ENCODE results near the gene UBE3A.
"Not testable (repeated sequence)": the region's sequence is repeated elsewhere in the genome, so short reads cannot be mapped to it uniquely, and the experiment has no call there.

Gene UBE3A
- total RNA-seq: 125 to 147 (median 140) reads per million in 4 donors

DNA sequence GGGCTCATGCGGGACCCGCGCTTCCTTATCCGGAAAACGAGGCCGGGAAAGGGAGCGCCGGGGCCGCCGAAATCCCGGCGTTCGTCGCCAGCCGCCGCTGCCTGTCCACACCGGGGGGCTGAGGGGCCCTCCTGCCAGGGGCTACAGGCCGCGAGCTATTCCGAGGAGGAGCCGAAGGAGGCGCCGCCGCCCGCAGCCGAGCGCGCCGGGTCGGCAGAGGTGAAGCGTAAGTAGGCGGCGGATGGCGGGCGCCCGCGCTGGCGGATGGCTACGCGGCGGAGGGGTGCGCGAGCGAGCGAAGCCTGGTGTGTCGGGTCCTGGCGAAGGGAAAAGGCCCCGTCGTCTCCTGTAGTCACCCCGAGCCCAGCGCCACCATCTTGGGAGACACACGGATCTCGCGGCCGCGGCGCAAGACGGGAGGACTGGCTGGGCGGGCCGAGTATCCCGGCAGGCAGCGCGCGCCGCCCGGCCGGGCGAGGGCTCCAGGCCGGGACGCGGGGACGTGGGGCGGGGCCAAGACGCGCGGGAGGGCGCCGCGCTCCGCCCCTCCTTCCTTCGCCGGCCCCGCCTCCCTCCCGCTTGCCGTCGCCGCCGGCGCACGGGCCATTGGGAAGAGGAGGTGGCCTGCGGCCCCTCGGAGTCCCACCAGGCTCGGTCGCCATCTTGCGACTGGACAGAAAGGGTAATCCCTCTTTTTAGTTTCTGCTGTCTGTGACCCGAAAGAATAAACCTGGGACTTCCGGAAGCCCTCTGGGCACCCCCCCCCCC, at the start of gene UBE3A:
Gene UBE3A (minus strand): TSS at position 424 of the 768 bp plus-strand sequence. CDS start 29,917 bp downstream, outside the sequence.
- DNase-seq: peak; percentile 75 to 90 (median 81)

DNA sequence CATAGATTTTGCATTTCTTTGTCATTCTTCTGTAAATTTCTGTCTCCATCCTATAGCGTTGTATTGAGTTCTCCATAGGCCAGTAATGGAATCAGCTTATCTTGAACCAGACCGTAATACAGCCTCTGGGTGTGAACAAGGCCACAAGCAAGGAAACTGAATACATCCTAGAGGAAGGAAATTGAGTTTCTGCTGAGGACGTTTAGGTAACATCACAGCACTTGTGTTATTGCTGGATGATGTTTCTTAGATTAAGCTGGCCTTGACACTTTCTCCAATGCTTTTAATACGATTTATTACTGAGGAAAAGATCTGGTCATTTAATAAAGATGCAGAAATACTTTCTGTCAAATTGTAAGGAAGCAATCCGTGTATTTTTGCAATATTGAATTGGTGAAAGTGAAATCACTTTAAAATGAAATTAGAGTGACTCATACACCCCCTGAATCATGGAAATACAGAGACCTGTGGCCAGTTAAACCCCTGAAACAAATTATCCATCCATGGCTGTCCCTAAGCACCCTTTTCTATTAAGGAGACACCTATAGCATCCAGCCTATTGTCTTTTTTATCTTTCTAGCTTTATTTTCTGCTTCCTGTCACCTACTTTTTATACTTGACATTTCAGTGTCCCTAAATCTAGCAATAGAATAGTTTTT, 48.5 kb upstream of the UBE3A start:
- no peak for DNase-seq

DNA sequence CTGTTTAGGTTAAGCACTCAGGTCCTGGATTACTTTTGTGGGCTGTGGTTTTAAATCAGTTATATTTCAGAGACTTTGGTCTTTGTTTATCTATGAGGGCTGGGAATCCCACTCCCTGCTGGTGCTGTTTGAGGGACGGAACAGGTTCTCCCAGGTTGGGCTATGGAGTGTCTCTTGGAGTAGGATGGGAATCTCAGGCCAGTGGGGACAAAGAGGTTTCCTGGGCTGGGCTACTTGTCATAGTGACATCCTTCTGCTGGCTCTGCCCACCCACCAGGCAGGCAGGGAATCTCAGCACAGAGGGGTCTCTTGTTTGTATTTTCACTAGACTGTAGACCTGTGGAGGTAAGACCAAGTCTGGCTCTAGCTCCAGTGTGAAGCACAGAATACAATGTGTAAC, 47.2 kb upstream of the UBE3A start:
- no peak for DNase-seq

DNA sequence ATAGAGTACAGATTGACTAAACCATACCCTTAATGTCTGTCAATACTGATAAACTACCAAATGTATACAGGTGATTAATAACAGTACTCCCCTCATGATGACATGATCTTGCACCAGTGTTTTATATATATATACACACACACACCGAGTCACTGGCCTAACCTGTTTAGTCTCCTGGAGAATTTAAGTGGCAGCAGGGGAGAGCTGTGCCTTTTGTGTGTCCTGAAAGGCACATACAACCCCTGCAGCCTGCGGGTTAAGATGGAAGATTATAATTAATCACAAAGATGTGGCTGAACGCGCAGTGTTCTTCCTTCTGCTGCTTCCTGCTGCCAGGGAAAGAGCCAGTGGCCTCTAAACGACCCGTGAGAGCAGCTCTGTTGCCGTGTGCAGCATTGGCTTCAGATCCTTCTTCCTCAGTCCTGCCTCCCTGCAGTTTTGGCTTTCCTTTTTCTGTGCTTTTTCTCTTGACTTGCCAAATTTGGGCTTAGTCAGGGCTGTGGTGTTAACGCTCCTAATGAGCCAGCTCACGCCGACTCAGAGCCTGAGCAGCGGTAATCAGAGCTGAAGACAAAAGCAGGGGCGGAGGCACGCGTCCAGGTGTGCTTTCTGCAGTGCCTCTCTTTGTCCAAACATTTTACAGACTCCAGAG, 42.5 kb upstream of the UBE3A start:
- no peak for DNase-seq

DNA sequence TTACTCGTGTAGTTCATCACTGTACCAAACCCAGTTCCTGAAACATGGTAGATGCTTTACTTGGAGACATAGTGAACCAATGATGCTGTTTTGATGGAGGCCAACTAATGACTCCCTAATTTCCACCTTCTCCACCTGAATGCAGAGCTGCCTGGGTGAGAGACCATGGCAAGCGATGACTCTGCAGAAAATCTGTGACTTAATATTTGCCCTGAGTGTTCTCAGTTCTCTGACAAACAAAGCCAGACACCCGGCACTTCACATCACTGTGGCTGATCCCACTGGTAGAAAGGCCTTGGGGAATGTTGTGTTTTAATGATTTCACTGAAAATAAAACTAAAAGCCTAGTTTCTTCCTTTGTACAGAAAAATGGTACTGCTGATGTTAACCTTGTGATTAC, 39.5 kb upstream of the UBE3A start:
- no peak for DNase-seq

DNA sequence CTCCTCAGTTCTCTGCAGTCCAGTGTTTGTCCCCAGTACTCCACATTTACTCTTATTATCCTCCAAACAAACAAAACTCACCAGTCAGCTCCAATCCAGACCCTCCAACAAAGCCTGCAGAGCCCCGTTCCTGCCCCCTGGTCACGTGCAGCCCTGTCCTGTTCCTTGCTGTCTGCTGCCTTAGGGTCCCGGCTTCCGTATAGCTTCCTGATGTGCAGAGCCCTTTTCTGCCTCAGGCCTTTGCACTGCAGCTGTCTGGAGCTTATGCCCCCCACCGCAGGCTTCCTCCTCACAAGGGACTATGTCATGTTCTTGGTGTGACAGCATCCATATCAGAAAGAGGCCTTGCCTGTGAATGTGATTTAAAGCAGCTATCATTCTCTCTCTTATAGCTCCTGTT, 39.0 kb upstream of the UBE3A start:
- DNase-seq: no peak

DNA sequence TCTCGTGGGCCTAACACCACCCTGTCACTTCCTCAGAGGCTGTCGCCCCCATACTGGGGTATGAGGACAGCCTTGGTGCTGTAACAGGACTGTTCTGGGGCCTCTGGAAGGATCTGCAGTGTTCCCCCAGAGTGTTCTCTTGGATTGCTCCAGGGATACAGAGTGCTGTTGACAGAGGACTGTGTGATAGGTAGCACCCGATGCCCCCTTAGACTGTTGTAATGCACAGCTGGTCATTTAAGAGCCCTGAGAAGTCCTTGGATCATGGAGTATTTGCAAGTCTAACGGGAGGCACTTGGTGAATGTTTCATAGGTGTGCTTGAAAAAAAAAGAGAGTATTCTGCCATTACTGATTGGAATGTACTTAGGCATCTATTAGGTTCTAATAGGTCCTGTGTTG, 35.4 kb upstream of the UBE3A start:
- no peak for DNase-seq

DNA sequence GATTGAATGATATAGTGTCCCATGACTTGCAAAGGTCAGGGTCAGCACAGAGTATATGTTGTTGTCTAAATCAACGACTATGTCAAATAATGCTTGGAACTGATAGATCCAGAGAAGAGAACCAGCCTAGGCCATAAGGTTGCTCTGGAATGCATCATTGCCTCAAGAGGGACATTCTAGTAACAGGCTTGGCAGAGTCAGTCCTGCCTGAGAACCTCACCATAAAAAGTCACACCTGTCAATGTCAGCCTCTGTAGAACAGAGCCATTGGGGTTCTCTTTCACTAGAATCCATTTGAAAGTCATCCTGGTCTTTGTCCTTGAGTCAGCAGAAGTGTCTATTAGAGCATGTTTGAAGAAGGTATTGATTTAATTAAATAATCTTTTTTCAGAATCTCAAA, 31.4 kb upstream of the UBE3A start:
- no peak for DNase-seq

DNA sequence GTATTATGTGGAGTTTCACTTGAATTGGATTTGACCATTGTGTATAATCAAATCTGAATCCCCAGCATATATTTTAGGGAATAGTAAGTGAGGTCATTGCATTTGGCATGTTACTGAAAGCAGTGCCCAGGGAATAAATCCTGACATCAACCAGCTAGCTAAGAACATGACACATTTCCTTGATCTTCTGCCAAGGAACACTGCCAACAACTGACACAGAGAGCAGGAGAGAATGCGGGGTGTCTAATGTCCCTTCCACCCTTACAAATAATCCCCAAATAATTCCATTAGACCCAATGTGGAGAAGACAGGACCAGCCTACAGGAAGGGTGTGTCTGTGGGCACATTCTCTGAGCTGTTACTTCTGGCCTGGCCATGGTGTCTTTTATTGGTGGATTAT, 30.6 kb upstream of the UBE3A start:
- DNase-seq: no peak

DNA sequence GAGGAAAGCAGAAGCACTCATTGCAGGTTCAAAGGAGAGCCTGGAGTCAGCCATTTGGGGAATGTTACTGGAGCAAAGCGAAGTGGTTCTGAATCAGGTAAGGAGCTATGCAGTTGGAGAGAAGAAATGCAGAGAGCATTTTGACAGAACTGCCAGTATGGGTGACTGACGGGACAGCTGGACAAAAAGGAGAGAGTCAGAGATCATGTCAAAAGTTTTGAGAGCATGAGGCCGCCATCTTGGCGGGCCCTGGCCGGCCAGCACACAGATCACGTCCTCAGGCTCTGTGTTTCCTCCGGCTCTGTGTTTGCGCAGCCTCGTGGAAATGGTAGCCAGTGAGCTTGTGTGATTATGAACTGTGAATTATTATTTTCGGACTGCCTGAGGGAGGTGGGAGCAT, 29.8 kb upstream of the UBE3A start:
- DNase-seq: no peak

DNA sequence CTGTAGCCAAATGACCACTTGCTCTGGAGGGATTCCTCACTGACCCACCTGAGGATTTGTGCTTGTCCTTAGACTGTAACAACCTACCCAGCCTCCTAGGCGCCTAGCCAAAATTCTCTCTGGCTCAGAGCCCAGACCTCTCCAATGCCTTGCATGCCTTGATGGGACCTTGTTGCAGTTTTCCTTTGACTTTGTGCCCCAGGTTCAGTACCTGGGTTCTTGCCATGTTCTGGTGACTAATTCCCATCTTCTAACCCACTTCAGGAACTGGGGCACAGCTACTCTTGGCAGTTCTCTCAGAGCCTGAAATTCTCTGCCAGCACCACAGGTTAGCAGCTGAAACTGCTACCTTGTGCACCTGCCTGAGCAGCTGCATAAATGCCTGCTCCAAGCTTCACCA, 27.0 kb upstream of the UBE3A start:
- DNase-seq: no peak

DNA sequence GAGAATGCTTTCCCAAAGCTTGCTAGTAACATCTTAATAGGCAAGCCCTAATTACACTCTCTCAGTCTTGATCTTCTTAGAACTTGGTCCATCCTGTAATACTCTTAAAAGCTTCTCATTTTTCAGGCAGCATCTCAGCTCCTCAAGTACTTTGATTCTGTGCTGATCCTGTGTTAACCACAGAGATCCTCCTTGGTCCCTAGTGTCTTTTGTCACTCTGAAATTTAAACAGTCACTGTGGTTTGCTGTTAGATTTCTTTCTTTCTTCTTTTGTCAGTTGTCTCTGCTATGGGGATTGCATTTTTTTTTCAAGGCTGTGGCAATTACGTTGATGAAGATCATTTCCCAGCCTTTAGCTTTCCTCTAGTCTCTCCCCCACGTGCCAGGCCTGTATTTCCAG, 26.0 kb upstream of the UBE3A start:
- DNase-seq: no peak

DNA sequence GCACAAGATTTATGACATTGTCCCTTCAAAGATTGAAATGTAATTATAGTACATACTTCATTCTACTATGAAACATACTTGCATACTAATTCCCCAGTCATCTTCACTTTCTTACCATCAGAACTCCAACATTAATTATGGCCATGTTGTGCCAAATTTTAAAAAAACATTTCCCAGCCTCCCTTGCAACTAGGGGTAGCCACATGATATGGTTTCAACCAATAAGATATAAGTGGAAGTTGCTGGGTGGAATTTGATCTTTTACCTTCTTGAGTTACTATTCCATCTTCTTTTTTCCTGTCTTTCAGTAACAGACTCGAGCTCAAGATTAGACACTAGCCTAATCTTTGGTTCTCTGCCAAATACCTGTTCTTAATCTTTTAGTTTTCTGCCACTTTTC, 25.6 kb upstream of the UBE3A start:
- DNase-seq: no peak

DNA sequence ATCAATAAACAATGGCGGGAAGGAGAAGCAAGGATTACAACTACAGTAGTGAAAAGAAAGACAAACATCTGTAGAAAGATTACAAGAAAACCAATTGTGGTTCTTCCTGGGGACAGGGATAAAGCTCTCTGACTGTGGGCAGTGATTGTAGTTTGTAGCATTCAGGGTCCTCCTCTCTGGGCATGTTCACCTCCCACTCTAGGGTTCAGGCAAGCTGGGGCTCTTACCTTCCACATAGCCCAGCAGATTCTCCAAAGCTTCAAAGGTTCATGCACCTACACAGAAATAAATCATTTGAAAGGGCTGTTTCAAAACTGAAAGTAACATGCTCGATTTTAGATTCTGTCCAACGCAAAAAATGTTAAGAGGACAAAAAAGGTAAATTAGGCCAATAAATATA, 17.4 kb upstream of the UBE3A start:
- no peak for DNase-seq

DNA sequence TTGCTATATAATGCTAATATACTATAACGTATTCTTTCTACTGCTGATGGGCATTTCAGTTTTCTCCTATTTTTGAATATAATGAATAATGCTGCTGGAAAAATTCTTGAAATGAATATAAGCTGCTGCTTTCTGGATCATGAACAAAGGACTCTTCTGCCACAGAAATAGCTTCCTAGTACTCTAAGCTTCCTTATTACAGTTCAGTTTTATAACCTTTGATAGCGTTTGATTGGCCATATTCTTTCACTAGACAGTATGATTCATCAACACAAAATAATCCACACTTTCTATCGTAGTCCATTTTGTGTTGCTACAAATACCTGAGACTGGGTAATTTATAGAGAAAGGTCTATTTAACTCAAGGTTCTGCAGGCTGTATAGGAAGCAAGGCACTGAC, 16.4 kb upstream of the UBE3A start:
- no peak for DNase-seq

DNA sequence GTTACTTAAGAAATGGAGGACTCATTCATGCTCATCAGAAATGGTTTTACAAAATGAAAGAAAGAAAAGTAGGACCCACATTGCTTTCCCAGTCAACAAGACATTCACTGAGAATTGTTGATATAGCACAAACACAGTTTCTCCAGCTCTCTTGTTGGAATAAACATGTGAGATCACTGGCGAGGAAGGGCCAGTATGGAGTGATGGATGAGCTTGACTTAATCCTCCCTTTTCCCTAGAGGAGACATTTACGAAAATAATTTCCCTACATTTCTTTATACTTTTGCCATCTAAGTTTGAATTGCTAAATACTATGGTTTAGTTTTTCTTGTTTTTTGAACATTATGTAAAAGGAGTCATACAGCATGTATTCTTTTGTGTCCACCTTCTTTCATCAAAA, 15.9 kb upstream of the UBE3A start:
- no peak for DNase-seq

DNA sequence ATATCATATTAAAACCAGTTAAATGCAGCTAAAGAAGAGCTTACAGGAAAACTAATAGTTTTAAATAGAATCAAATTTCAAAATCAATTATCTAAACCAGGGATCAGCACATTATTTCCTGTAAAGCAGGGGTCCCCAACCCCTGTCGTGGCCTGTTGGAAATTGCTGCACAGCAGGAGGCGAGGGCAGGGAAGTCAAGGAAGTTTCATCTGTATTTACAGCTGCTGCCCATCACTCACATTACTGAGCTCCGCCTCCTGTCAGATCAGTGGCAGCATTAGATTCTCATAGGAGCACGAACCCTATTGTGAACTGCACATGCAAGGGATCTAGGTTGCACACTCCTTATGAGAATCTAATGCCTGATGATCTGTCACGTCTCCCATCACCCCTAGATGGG, 14.4 kb upstream of the UBE3A start:
- not testable (repeated sequence) for DNase-seq

DNA sequence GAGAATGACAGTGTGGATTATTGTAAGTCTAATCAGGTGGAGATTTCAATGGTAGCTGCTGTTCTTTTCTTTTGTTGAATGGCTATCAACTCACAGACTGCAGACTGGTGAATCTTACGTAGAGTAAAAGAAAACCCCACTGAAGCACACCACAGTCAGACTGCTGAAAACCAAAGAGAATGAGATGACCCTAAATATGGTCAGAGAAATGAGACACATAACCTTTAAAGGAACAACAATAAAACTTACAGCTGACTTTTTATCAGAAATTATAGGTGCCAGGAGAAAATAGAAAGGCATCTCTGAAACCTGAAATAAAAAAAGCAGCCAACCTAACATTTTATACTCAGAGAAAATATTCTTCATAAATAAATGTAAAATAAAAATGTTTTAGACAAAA, 12.7 kb upstream of the UBE3A start:
- DNase-seq: no peak

DNA sequence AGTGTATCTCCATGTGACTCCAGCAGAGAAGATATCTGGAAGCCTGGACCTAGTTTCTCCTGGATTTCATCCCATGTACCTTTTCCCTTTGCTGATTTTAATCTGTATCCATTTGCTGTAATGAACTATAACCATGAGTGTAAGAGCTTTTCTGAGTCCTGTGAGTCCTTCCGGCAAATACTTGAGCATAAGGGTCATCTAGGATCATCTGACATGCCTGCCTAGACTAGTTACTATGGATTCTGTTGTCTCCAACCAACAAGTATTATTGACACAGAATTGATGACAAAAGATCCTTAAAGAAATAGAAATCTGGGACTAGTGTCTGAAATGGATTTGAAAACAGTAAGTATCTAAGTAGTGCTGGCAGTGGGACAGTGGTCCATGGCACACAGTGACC, 11.3 kb upstream of the UBE3A start:
- DNase-seq: no peak

DNA sequence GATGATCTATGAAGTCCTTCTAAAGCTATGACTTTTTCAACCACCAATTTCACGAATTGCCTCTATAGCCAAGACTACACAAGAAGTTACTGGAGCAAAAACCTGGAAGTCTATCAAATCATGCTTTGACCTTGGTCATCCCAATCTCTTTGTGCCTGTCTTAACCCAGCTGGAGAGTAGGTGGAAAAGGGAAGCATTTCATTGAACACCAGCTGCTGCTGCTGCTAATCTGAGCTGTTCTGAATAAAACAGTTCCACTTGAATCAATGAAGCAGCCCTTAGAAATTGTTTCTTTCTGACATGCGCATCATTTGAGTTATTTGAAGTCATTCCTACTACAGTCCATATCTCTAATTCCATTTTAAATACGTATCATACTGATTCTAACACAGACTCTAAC, 7.3 kb upstream of the UBE3A start:
- no peak for DNase-seq

DNA sequence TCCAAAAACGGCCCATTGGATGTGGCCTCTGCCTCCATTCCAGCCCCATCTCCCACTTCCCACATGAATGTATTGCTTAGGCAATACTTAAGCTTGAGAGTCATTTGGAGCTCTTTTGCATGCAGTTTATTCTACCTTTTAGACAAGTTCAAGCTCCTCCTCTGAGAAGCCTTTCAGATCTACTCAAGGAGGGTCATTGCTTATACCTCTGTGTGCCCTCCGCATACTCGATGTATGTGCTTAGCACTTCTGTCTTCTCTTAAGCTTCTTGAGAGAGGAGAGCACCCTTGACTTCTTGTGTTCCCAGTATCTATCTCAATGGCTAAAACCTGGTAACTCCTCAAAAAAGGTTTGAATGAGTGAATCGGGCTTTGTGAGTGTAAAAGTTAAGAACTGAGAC, 6.6 kb upstream of the UBE3A start:
- no peak for DNase-seq

DNA sequence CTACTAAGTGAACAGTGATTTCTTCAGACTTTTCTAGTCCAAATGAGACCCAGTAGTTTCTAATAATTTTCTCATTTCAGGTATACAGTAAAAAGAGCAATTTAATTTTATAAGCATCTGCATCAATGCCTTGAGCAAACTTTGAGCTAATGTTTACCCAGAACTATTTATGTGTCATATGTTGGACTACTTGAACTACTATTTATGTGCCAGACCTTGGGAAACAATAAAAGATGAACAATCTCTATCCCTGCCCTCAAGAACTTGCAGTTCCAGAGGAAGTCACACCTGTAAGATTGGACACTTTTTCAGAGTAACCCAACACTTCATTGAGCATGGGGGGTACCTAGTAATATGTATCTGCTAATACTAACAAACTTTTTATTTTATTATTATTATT, 2.3 kb upstream of the UBE3A start:
- no peak for DNase-seq

DNA sequence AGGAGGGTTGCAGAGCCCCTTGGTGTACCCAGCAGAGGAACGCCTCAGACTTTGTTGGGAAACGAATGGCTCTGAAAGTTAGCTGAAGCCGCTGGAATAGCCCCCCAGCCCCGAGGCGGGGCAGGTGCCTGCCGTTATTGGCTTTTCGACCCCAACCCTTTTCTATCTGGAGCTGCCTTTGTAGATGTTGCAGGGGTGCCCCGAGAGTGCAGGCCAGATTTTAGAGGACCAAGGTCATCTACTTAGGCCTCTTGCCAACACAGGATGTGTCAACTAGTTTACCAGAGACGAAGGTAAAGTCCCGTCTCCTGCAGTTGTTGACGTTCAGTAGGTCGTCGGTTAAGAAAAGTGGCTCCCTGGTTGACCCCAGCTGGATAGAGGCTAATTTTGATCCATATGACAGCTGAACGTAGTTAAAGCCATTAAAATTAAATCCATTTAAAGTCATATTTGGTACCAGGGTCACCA, 579 bp upstream of the UBE3A start:
- no peak for DNase-seq
